GM21723 (cell line): ENCODE measurements around the gene ATP8A2.

Source experiments
- ATAC-seq: cut with Tn5 transposase; IDR thresholded peaks from one replicate; pipeline ENCODE4 v1.9.1; 2021; ENCODE audit warnings: mild to moderate bottlenecking, moderate library complexity; ENCODE audit not compliant: unreplicated experiment

The ATP8A2 gene

DNA sequence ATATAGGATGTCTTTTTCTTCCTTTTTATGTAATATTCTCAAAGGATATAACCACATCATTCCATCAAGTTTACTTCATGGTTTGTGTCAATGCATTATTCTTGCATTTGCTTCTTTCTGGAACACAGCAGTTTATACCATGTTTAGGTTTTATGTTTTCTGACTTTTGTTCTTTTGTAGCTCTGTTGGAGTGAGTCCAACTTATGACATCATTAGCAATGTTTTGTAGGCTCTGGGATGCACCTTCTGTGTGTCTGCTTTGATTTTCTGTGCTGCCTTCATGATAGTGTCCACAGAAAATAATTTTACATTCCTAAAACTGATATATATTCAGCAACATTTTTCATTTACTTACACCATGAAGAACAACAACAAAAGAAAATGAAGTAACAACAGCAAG is 611.1 kb downstream of the ATP8A2 start:
- ATAC-seq, result no peak

DNA sequence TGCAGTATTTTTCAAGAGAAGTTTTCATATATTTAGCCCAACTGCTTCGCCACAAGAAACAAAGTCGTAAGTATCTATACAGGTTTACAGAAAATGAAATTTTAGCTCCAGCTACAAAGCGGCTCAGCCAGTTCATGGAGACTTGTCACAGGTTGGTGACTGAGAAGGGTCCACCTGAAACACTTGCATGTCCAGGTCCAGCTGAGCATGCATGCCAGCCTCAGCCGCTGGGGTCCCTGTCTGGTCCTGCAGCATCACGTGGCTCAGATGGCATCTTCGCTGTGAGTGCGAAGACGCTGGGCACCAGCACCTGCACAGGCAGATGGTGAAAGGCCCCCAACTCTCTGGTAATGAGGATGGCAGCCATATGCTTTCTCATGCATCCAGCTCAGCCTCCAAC is 616.2 kb downstream of the ATP8A2 start:
- no peak for ATAC-seq

DNA sequence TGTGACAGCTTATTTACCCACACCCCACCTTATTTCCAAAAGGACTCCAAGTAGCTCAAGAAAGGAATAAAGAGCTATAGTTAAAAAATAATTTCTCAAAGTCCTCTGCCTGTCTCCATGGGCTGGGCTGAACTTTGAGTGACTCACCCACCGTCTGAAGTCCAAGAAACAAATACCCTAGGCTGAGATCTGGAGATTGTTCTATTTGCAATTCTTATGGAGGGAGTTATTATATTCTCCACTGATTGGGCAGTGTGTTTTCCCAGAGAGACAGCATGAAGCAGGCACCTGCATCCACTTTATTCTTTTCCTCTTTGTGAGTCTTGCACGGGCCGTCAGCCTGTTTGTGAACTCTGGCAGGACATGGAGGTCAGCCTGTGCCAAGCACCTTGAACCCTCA is 616.9 kb downstream of the ATP8A2 start:
- ATAC-seq, result no peak

DNA sequence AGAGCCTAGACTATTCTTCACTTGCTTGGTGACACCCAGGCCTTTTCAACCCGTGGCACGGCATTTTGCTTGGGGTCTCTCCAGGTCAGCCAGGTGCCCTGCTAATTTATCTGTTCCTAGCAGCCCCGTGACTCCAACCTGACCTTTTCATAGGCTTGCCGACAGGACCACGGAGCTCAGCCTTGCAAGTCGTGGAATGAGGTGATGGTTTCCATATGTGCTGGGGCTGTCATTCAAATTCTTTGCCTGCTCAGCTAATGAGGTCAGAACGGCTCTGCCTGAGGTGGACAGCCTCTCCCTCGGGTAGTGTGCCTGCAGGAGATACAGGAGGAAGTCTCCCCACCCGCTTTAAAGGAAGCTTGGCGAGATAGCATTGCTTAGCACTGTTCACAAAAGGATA is 619.0 kb downstream of the ATP8A2 start:
- no peak for ATAC-seq

DNA sequence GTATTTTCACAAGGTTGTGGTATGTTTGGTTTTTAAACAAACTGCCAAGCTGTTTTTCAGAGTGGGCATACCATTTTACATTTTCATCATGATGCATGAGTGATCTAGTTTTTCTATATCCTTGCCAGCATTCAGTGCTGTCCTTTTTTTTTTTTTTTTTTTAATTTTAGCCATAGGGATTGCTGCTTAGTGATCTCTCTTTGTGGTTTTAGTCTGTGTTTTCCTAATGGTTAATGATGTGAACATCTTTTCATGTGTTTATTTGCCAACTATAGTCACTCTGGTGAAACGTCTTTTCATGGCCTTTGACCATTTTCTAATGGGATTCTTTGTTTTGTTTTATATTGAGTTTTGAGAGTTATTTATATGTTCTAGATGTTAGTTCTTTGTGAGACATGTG is 620.3 kb downstream of the ATP8A2 start:
- ATAC-seq, result no peak

DNA sequence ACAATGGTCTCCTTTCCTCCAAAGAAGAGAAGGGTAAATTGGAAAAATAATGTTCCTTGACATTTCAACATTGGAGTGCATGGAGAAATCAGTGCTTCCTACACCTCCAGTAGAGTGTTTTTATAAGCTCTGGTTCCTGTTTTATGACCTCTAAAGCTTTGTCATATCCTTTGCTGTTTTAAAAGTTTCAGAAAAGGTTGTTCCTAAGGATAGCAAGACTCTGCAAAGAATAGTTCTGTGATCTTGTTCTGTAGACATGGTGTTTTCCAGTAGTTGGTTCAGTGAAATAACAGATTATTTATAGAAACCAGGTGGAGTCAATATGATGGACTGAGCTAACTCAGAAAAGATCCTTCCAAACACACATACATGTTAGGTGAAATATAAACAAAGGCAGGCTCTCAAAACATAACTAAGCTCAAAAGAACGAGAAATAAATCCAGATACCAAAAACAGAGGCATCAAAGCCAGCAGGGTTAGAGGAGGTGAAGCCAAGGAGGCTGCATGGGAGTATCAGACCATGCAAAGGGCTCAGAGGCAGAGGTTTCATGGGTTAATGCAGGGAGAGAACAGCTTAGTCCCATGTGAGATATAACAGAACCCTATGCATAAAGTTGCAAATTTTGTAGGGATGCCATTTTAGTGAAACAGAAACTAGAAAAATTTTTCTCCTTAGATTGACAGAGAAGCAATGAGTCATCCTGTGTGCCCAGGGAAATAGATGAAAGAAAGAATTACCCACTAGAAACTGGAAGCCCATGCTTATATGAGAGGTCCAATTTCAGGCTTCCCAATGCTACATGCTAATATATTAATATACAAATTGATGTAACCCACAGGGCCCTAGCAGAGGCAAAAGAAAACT is 635.7 kb downstream of the ATP8A2 start:
- no peak for ATAC-seq

DNA sequence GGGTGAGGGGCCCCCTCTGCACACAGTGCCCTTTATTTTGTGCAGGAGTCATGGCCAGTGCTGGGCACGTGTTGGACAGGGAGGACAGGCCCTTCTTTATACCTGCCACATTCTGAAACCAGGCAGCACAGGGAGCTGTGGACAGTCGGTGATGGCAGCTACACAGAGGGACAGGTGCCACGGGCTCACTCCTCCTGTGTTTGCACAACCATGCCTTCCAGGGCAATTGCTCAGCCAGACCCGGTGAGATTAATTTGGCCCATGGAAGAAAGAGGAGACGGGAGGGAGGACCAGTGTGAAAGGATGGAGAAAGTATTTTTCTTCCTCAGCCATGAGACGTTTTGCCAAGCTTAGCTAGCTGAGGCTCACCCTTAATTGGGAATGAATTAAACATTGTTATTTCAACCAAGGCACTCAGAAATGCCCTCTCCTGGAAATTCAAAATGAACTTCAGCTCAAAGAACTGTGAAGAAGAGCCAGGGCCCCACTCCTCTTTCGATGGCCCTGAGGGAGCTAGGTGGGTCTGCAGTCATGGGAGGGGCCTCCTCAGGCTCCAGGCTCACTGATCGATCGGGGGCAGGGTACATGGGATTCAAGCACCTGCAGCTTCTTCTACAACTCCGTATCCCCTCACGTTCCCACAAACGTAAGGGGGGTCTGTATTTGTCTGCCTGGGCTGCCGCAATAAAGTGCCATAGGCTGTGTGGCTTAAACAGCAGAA is 638.9 kb downstream of the ATP8A2 start:
- ATAC-seq, result no peak

DNA sequence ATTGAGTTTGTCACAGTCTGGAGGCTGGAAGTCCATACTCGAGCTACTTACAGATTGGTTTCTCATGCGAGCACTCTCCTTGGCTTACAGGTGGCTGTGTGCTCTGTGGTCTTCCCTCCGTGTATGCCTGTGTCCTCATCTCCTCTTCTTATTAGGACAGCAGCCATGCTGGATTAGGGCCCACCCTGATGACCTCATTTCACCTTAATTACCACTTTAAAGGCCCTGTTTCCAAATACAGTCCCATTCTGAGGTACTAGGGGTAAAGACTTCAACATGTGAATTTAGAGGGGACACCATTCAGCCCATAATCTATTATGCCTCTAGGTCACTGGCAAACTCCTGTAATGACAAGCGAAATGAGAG is 639.4 kb downstream of the ATP8A2 start:
- ATAC-seq, result no peak

DNA sequence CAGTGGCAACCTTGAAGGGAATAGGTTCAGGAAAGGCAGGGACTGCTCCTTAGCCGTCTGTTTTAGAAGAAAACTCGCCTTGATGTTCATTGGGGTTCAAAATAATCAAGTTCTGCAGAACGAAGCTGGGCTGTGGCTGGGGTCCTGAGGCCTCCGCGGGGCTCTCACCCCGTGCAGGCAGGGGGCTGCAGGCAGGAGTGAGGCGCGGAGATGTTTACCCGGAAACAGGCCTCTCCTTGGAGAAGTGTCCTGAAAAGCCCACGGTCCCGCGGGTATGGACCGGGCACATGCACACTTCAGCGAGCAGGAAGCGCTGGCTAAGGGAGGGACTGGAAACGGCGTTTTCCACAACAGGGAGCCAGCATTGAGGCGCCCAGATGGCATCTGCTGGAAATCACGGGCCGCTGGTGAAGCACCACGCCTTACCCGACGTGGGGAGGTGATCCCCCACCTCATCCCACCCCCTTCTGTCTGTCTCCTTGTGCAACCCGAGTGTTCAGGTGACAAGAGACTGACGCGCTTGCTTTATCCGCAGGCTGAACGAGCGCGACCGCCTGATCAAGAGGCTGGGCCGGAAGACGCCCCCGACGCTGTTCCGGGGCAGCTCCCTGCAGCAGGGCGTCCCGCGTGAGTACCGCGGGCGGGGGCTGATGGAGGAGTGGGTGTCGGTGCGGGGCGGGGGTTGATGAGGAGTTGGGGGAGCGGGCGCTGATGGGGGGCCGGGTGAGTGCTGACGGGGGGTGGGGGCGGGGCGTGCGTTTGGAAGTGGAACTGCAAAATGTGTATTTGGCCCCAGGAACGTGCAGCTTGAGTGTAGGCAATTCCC is 640.4 kb downstream of the ATP8A2 start:
- ATAC-seq, result no peak

DNA sequence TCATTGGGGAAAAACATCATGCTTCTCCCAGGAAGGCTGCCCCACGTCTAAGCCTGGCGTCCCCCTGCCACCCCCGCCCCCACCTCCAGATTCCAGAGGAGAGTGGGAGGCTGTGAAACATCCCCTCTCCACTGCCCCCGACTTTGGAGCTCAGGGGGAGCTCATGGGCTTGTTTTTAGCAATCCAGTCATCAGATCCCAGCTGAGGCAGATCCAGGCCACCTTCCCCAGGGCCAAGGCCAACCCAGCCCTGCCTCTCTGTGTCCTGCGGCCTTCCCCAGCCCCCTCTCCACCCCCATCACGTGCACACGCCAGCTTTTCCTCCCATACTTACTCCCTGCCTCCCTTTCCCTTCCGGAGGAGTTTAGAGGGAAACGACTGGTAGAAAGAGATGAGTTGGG is 641.2 kb downstream of the ATP8A2 start:
- no peak for ATAC-seq

DNA sequence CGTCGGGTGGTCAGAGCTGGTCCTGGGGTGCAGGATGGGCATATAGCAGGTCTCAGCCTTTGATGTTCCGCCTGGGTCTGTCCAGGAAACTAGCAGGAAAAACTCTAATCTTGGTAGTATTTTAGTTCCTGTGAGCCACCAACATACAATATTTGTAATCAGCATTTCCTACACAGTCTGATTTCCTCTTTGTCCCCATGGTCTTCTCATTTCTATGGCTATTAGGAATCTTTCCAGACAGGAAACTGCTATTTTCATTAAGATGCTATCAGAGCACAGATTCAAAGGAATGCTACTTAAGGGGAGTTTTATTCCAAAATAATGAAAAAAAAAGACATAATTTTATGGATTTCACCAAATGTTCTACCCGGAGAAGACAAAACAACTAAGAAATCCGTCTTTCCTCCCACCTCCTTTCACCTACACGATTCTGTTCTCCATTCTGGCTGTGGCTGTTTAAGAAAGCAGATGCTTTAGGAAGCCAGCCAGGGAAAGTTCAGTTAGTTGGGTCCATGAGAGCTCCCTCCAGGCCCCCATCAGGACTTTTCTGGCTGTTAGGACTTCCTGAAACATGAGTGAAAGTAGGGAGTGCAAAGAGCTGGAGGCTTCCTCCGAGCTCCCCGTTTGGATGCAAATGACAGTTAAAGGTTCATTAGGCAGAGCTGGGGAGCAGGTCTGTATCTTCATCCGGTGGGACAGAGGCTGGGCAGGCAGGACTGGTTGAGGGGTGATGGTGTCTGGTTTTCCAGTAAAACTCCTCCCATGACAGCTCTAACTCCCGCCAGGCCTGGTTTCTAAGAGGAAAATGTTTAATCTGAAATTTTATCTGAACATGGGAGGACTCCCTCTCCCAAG is 643.7 kb downstream of the ATP8A2 start:
- ATAC-seq, result no peak

DNA sequence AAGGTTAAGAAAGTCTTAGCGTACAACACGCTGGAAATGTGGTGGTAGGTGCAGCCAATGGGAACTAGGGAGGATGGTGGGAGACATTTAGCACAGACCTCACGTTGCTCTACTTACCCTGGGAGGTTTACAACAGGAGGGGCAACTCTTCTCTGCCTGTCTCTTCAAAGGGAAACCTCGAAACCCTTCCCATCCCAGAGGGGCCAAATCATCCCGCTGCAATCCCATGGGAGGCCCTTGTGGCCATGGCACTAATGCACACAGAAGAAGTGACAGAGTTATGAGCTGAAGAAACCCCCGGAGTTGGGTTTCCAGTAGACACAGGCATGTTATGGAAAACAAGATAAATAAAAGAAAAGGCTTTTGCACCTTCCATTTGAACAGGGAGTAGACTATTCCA is 644.4 kb downstream of the ATP8A2 start:
- ATAC-seq, result no peak

DNA sequence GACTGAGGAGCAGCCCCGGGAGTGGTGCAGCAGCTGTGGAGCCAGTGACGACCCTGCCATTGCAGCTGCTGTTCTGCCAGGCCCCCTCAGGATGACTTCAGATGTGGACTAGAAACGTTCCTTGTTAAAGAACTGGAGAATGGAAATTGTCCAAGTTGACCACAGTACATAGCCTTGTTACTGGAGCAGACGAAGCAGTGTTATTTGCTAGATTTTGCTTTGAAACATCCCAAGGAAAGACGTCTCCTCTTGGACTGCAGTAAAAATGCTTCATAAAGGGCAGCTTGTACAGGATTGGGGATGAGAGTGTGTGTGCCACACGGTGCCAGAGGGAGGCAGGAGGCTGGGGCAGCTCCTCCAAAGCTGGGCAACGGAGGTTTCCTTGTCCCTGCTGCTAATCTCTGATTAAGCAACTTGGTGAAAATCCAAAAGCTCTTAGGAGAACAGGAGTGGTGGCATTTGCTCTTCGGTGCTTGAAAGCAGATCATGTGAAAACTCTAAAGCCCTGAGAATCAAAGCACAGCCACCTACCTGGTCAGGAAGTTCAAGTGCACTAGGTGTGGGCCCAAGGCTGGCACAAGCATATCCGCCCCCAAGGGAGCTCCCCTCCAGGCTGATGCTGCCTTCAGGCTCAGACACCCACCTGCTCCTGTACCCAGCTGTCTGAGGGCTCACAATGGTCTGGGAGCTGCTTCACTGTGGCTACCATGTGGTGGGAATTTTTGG is 645.6 kb downstream of the ATP8A2 start:
- ATAC-seq, result no peak

DNA sequence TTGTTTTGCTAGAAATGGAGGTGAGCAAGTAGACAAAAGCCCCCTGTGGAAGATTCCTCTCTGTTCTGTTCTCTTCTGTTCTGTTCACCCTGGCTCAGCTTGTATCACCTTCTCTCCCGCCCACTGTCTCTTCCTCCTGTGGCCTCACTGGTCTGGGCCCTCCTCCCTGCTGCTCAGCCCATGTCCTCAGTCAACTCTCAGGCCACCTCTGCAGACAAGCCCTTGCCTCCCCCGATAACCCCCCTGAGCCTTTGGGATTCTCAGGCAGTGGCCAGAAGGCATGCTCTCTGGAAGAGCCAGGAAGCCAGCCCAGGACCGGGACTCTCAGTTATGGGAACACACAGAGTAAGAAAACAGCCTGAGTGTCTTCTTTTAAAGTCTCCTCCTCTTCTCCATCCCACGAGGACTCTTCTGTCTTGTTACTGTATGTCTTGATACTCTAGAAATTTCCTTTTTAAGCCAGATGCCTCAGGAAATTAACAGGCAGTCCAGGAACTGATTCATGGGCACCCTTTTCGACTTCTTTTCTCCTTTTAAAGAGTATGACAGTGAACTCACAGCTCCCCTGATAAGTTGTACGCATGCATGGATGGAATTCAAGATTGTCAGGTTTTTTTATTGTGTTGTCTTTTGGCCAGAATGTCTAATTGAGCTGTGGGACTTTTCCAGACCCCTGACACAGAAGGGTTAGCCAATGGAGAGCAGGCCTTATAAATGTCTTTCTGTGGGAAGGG is 646.3 kb downstream of the ATP8A2 start:
- no peak for ATAC-seq

DNA sequence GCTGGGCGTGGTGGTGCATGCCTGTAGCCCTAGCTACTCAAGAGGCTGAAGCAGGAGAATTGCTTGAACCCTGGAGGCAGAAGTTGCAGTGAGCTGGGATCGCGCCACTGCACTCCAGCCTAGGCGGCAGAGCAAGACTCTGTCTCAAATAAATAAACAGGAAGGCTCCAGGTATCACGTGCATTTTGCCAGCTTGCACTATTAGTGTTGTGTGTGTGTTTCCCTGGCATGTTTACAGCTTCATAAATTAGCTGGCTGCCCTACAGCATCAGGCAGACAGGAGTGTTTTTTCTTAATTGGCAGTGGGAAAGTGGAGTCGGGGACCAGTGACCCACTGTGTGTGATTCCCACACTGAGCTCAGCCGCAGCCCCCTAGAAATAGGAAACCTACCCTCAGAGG is 647.5 kb downstream of the ATP8A2 start:
- ATAC-seq, result no peak

DNA sequence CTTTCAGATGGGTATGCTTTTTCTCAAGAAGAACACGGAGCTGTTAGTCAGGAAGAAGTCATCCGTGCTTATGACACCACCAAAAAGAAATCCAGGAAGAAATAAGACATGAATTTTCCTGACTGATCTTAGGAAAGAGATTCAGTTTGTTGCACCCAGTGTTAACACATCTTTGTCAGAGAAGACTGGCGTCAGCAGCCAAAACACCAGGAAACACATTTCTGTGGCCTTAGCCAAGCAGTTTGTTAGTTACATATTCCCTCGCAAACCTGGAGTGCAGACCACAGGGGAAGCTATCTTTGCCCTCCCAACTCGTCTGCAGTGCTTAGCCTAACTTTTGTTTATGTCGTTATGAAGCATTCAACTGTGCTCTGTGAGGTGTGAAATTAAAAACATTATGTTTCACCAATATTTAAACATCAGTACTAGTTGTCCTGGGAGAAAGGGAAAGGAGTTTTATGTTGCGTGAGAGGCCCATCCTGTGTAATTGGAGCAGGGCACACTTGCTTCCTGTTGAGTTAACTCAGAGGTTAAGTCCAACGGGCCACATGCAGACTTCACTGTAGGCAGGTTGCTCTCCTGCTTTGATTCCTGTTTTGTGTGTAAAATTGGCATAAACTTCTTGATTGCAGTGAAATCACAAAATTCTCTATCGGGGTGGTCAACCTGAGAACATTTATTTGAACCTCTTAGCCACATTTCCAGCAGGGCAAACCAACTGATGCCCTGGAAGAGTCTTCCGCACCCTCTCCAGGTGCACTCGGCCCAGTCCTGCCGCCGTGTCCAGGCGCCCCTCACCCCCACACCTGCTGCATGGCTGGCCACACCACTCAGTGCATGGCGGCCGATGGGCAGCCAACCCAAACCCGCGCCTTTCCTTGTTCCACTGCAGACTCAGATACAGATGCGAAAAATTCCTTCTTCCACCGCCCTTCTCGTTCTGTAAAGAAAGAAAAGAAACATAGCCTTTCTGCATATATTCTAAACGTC is 648.4 kb downstream of the ATP8A2 start:
- ATAC-seq, result no peak

DNA sequence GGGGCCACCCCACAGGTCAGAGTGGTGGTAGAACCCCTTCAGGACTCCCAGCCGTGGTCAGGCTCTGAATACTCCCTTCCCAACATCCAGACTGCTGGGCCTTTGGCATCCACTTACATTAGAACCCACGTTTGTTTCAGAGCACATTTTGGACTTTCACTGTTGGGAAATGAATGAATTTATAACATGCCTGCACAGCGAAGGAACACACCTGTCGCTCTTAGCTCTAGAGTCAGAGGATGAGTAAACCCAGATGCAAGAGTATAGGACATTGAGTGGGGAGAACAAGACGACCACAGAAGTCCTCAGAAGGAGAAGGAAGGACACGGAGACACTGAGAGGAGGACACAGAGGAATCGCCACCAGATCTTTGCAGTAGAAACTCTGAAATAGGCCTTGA is 649.1 kb downstream of the ATP8A2 start:
- ATAC-seq, result no peak

DNA sequence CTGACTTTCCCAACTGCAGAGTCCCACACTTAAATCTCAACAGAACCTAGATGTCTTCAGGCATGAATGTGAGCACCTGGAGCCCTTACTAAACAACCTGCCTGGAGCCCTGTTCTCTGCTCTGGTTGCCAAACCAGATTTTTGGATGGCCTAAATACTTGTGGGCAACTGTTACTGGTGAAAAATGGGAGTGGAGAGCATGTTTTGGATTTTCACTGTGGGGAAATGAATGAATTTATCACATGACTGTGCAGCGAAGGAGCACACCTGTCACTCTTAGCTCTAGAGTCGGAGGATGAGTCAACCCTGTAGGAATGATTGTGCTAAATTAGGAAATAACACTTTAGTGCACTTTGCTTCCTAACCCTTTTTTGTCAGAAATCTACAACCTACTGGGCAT is 649.7 kb downstream of the ATP8A2 start:
- no peak for ATAC-seq
